Memory B cell (primary cell): ENCODE data around the gene MMP12.
"Not testable (repeated sequence)": the region's sequence is repeated elsewhere in the genome, so short reads cannot be mapped to it uniquely, and the experiment has no call there.

Source experiments
- ATAC-seq: fragments of 150-1000 bp; cut with Tn5 transposase; 2 replicates; pipeline ENCODE4 v1.10.0; 2021; ENCODE audit warnings: low read depth, mild to moderate bottlenecking, moderate library complexity
- DNase-seq, 2 donors: peaks; one replicate each; pipeline ENCODE4 v3.0.0; 2022; ENCODE audit warnings: low spot score in 2 of 2
- H3K27ac Mint-ChIP-seq: one replicate; pipeline ENCODE4 v1.8.0; 2022; ENCODE audit warnings: mild to moderate bottlenecking, moderate library complexity, mixed read lengths
- H3K27me3 Mint-ChIP-seq: one replicate; pipeline ENCODE4 v1.8.0; 2022; ENCODE audit warnings: mixed read lengths
- H3K36me3 Mint-ChIP-seq: one replicate; pipeline ENCODE4 v1.8.0; 2022; ENCODE audit warnings: mild to moderate bottlenecking, mixed read lengths
- H3K4me1 Mint-ChIP-seq: one replicate; pipeline ENCODE4 v1.8.0; 2022; ENCODE audit warnings: mixed read lengths
- H3K4me3 Mint-ChIP-seq: one replicate; pipeline ENCODE4 v1.8.0; 2022; ENCODE audit warnings: mild to moderate bottlenecking, moderate library complexity, mixed read lengths
- H3K9me3 Mint-ChIP-seq: one replicate; pipeline ENCODE4 v1.8.0; 2022; ENCODE audit warnings: mixed read lengths

Gene MMP12

GRCh38 chr11:102879801-102880200, 5.0 kb upstream of the MMP12 start:
- Mint-ChIP-seq H3K27ac (no peak overlapping the region), H3K4me3 (no peak overlapping the region), H3K36me3 (no peaks in the 10 kb centered on the region), H3K27me3 (peaks cover 3% of the 10 kb centered on the region), H3K4me1 (peaks cover 3% of the 10 kb centered on the region), H3K9me3 (no peaks in the 10 kb centered on the region)
- DNase-seq (no peak), ATAC-seq (no peak)

- no peak for DNase-seq
- H3K27me3 Mint-ChIP-seq = peaks cover 3% of the 10 kb centered on the region
- no peaks in the 10 kb centered on the region for H3K36me3 Mint-ChIP-seq
- no peak overlapping the region for H3K27ac Mint-ChIP-seq
- no peak overlapping the region for H3K4me3 Mint-ChIP-seq
- H3K4me1 Mint-ChIP-seq = peaks cover 3% of the 10 kb centered on the region
- no peaks in the 10 kb centered on the region for H3K9me3 Mint-ChIP-seq
- no peak for ATAC-seq
These were observed 3.8 kb upstream of the MMP12 start for GRCh38 chr11:102878595-102878994.

GRCh38 chr11:102869354-102869964, 5.3 kb downstream of the MMP12 start:
- H3K4me3 Mint-ChIP-seq, H3K27ac Mint-ChIP-seq, H3K9me3 Mint-ChIP-seq, DNase-seq, ATAC-seq, H3K36me3 Mint-ChIP-seq, H3K4me1 Mint-ChIP-seq, H3K27me3 Mint-ChIP-seq: not testable (repeated sequence)

- Mint-ChIP-seq H3K4me3 (no peak overlapping the region), H3K4me1 (no peaks in the 10 kb centered on the region), H3K27me3 (no peaks in the 10 kb centered on the region), H3K27ac (no peak overlapping the region), H3K36me3 (no peaks in the 10 kb centered on the region), H3K9me3 (no peaks in the 10 kb centered on the region)
- no peak for DNase-seq
- no peak for ATAC-seq
These were observed 6.4 kb downstream of the MMP12 start for GRCh38 chr11:102868339-102868738.

GRCh38 chr11:102864724-102865123, 10.1 kb downstream of the MMP12 start:
- no peaks in the 10 kb centered on the region for H3K4me1 Mint-ChIP-seq
- no peak overlapping the region for H3K27ac Mint-ChIP-seq
- no peaks in the 10 kb centered on the region for H3K27me3 Mint-ChIP-seq
- no peak for DNase-seq
- H3K36me3 Mint-ChIP-seq = no peaks in the 10 kb centered on the region
- H3K4me3 Mint-ChIP-seq = no peak overlapping the region
- ATAC-seq = no peak
- no peaks in the 10 kb centered on the region for H3K9me3 Mint-ChIP-seq

- no peaks in the 10 kb centered on the region for H3K36me3 Mint-ChIP-seq
- no peak overlapping the region for H3K27ac Mint-ChIP-seq
- H3K27me3 Mint-ChIP-seq = peaks cover 3% of the 10 kb centered on the region
These were observed 20.8 kb downstream of the MMP12 start for GRCh38 chr11:102853956-102854355.

GRCh38 chr11:102853055-102853454, 21.7 kb downstream of the MMP12 start:
- Mint-ChIP-seq H3K4me1 (no peaks in the 10 kb centered on the region), H3K36me3 (no peaks in the 10 kb centered on the region), H3K27me3 (peaks cover 3% of the 10 kb centered on the region), H3K4me3 (no peak overlapping the region), H3K27ac (no peak overlapping the region), H3K9me3 (peaks cover 3% of the 10 kb centered on the region)
- no peak for ATAC-seq
- DNase-seq = no peak

More at GRCh38 chr11:102853956-102854355, 20.8 kb downstream of the MMP12 start:
- H3K4me3 Mint-ChIP-seq = no peak overlapping the region
- H3K4me1 Mint-ChIP-seq = no peaks in the 10 kb centered on the region
- ATAC-seq = no peak
- H3K9me3 Mint-ChIP-seq = peaks cover 3% of the 10 kb centered on the region
- DNase-seq = no peak

- ATAC-seq (no peak), DNase-seq (no peak)
- Mint-ChIP-seq H3K36me3 (no peaks in the 10 kb centered on the region), H3K27ac (no peak overlapping the region), H3K9me3 (peaks cover 4% of the 10 kb centered on the region), H3K4me1 (no peaks in the 10 kb centered on the region), H3K27me3 (peaks cover 5% of the 10 kb centered on the region), H3K4me3 (no peak overlapping the region)
These were observed 23.6 kb downstream of the MMP12 start for GRCh38 chr11:102850973-102851745.

- ATAC-seq (no peak), DNase-seq (no peak)
- Mint-ChIP-seq H3K4me3 (no peak overlapping the region), H3K27me3 (peaks cover 7% of the 10 kb centered on the region), H3K4me1 (no peaks in the 10 kb centered on the region), H3K27ac (no peak overlapping the region), H3K9me3 (peaks cover 2% of the 10 kb centered on the region), H3K36me3 (no peaks in the 10 kb centered on the region)
These were observed 25.5 kb downstream of the MMP12 start for GRCh38 chr11:102849311-102849710.

- H3K27ac Mint-ChIP-seq = no peak overlapping the region
- no peaks in the 10 kb centered on the region for H3K36me3 Mint-ChIP-seq
- H3K4me3 Mint-ChIP-seq = no peak overlapping the region
- ATAC-seq (no peak), DNase-seq (no peak)
- peaks cover 7% of the 10 kb centered on the region for H3K27me3 Mint-ChIP-seq
- peaks cover 2% of the 10 kb centered on the region for H3K9me3 Mint-ChIP-seq
- H3K4me1 Mint-ChIP-seq = no peaks in the 10 kb centered on the region
These were observed 28.5 kb downstream of the MMP12 start for GRCh38 chr11:102846292-102846691.

- H3K4me3 Mint-ChIP-seq = no peak within 1 kb of the TSS
- no peak for DNase-seq
- peaks cover 7% of the 10 kb centered on the region for H3K27me3 Mint-ChIP-seq
- peaks cover 2% of the 10 kb centered on the region for H3K9me3 Mint-ChIP-seq
- no peaks in the 10 kb centered on the region for H3K36me3 Mint-ChIP-seq
- no peak within 1 kb of the TSS for H3K27ac Mint-ChIP-seq
- no peaks in the 10 kb centered on the region for H3K4me1 Mint-ChIP-seq
- no peak for ATAC-seq
These were observed 31.3 kb downstream of the MMP12 start, which contains the start of gene MMP3 for GRCh38 chr11:102843489-102843888. MMP3 (minus strand) TSS chr11:102843609; CDS start chr11:102843546, 63 bp downstream.

GRCh38 chr11:102842930-102843329, 31.9 kb downstream of the MMP12 start:
- H3K4me1 Mint-ChIP-seq = no peaks in the 10 kb centered on the region
- H3K27ac Mint-ChIP-seq = no peak overlapping the region
- ATAC-seq = no peak
- H3K27me3 Mint-ChIP-seq = peaks cover 7% of the 10 kb centered on the region
- no peak overlapping the region for H3K4me3 Mint-ChIP-seq
- DNase-seq = no peak
- H3K36me3 Mint-ChIP-seq = no peaks in the 10 kb centered on the region
- H3K9me3 Mint-ChIP-seq = peaks cover 2% of the 10 kb centered on the region

GRCh38 chr11:102840018-102840417, 34.8 kb downstream of the MMP12 start:
- H3K27me3 Mint-ChIP-seq = peaks cover 4% of the 10 kb centered on the region
- H3K4me1 Mint-ChIP-seq = no peaks in the 10 kb centered on the region
- DNase-seq (no peak), ATAC-seq (no peak)
- no peak overlapping the region for H3K27ac Mint-ChIP-seq
- H3K36me3 Mint-ChIP-seq = no peaks in the 10 kb centered on the region
- H3K4me3 Mint-ChIP-seq = no peak overlapping the region
- H3K9me3 Mint-ChIP-seq = no peaks in the 10 kb centered on the region

GRCh38 chr11:102837646-102838045, 37.1 kb downstream of the MMP12 start:
- no peak for ATAC-seq
- no peak overlapping the region for H3K4me3 Mint-ChIP-seq
- no peaks in the 10 kb centered on the region for H3K4me1 Mint-ChIP-seq
- DNase-seq = no peak
- peaks cover 3% of the 10 kb centered on the region for H3K27me3 Mint-ChIP-seq
- H3K27ac Mint-ChIP-seq = no peak overlapping the region
- no peaks in the 10 kb centered on the region for H3K9me3 Mint-ChIP-seq
- H3K36me3 Mint-ChIP-seq = no peaks in the 10 kb centered on the region

- Mint-ChIP-seq H3K27ac (no peak overlapping the region), H3K27me3 (peaks cover 5% of the 10 kb centered on the region), H3K9me3 (no peaks in the 10 kb centered on the region), H3K4me1 (no peaks in the 10 kb centered on the region), H3K36me3 (no peaks in the 10 kb centered on the region), H3K4me3 (no peak overlapping the region)
- DNase-seq (no peak), ATAC-seq (no peak)
These were observed 37.6 kb downstream of the MMP12 start for GRCh38 chr11:102837156-102837555.
